GM18907 (cell line): Measurements from ENCODE around the gene SUDS3.
"Not testable (repeated sequence)": the region's sequence is repeated elsewhere in the genome, so short reads cannot be mapped to it uniquely, and the experiment has no call there.

Source experiments
- ATAC-seq: cut with Tn5 transposase; IDR thresholded peaks from one replicate; pipeline ENCODE4 v1.9.1; 2021; ENCODE audit warnings: mild to moderate bottlenecking, moderate library complexity; ENCODE audit not compliant: unreplicated experiment

SUDS3 gene, protein sequence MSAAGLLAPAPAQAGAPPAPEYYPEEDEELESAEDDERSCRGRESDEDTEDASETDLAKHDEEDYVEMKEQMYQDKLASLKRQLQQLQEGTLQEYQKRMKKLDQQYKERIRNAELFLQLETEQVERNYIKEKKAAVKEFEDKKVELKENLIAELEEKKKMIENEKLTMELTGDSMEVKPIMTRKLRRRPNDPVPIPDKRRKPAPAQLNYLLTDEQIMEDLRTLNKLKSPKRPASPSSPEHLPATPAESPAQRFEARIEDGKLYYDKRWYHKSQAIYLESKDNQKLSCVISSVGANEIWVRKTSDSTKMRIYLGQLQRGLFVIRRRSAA

GRCh38 chr12:118376089-118377020 is at the start of gene SUDS3:
TSS of gene SUDS3 (plus strand) at chr12:118376555. CDS start at chr12:118376692, 137 bp downstream.
- ATAC-seq: no peak

GRCh38 chr12:118326991-118327390 is 49.4 kb upstream of the SUDS3 start:
- ATAC-seq: no peak

- no peak for ATAC-seq
Measured at GRCh38 chr12:118327391-118327790, 49.0 kb upstream of the SUDS3 start.

- ATAC-seq: no peak
Measured at GRCh38 chr12:118328486-118329330, 47.6 kb upstream of the SUDS3 start.

DNA sequence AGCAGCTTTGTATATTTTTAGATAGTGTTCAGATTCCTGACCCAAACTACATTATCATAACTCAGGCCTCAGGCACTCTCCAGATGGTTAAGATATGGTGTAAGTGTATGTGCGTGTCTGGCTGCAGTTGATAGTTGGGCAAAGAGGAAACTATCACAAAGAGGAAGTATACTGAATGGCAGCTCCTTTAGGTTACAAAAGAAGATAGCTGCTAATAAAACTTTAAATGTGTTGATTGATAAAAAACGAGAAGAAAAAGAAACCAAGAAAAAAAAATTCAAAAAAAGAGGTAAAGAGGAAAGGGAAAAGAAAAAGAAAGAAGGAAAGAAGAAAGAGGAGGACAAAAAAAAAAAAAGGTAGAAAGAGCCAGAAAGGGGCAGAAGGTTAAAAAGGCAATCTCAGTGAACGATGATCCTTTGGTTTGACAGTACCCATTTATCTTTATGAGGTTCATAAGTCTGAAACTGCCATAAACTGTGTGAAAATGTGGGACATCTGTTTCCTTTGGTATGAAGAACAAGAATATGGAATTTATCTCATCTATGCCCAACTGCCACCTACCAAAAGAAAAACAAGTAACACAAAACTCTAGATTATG is 45.8 kb upstream of the SUDS3 start:
- ATAC-seq: peak; percentile 76

DNA sequence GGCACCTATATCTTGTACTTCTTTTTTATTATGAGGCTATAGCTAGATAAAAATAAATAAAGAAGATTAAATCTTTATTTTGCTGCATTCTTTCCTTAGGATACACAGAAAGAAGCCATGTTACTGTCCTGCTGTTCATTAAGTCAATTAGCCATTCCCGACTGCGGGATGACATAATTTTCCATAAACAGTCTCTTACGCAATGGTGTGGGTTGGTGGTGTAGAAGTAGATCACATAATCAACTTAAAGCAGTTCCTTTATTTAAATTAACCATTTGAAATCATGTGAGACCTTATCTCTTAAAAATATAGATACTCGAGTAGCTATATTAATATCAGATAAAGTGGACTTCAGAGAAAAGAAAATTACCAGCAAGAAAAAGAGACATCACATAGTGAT is 43.8 kb upstream of the SUDS3 start:
- no peak for ATAC-seq

- ATAC-seq: no peak
Measured at GRCh38 chr12:118334241-118334640, 42.1 kb upstream of the SUDS3 start.

GRCh38 chr12:118334939-118335567 is 41.3 kb upstream of the SUDS3 start:
- no peak for ATAC-seq

DNA sequence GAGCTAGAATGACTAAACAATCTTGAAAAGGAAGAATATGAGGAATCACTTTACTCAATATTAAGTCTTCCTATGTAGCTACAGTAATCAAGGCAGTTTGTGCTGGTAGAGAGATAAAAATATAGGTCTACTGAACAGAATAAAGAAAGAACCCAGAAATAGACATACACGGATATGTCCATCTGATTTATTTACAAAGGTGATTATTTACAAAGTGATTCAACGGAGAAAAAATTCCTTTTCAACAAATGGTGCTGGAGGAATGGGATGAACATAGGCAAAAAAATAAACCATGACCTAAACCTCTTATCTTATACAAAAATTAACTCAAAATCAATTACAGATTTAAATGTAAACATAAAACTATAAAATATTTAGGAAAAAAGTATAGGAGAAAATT is 40.2 kb upstream of the SUDS3 start:
- ATAC-seq: no peak

- no peak for ATAC-seq
Measured at GRCh38 chr12:118337194-118337838, 39.0 kb upstream of the SUDS3 start.

DNA sequence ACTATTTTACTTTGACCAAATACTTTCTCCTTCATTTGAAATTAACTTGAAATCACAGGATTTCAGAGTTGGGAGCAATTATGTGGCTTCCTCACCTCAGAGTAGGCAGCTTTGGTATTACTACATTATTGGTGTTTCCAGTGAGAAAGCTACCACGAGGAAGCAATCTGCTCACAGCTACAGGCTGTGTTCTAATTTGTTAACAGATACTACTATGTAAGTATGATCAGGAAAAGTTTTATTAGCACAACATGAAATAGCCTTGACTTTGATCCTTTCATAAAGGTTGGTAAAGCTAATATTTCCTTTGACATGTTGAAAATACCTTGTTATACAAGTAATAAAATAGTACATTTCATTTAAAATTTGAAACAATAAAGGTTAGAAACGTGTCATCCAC is 34.3 kb upstream of the SUDS3 start:
- no peak for ATAC-seq

GRCh38 chr12:118344829-118345228 is 31.5 kb upstream of the SUDS3 start:
- ATAC-seq: no peak

DNA sequence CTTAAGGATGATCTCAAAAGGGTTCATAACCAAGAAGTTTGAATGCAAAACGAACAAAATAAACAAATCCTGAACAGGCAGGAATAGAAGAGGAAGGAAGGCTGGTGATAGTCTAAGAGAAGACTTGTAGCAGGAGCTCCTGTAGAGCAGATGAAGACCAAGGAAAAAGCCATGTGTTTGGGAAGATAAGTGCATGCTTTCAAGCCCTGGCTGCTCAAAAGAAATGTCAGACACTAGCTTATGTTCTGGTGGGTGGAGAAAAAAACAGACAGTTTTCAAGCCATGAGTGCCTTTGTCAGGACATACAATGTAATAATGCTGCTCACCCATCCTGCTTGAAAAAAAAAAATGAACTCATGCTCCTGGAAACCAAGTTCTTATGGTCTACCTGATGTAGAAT is 31.0 kb upstream of the SUDS3 start:
- ATAC-seq: no peak

DNA sequence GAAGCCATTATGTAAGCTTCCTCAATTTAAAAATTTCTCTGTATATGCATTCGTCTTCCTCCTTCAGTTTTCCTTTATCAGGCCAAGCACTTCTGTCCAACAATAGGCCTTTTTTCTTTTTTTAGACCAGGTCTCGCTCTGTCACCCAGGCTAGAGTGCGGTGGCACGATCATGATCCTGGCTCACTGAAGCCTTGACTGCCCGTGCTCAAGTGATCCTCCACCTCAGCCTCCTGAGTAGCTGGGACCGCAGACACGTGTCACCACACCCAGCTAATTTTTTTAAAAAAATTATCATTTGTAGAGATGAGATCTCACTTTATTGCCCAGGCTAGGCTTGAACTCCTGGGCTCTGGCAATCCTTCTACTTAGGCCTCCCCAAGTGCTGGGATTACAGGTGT is 29.5 kb upstream of the SUDS3 start:
- peak; percentile 71 for ATAC-seq

GRCh38 chr12:118347916-118348315 is 28.4 kb upstream of the SUDS3 start:
- no peak for ATAC-seq

DNA sequence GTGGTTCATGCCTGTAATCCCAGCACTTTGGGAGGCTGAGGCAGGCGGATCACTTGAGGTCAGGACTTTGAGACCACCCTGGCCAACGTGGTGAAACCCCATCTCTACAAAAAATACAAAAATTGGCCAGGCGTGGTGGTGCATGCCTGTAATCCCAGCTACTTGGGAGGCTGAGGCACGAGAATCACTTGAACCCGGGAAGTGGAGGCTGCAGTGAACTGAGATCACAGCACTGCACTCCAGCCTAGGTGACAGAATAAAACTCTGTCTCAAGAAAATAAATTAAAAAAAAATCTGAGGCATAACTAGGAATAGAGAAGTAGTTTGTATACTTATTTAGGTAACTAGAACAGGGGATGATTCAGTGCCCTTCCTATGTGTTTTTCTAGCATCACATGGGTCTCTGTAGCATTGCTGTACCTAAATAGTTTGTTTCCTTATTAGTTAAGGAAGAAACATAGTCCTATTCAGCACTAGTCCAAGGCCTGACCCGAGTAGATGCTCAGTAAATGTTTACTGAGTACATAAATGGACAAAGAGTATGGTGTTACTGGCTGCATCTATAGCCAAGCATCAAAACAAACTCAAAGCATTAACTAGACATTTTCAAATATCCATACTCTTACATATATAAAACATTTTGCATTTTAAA is 25.3 kb upstream of the SUDS3 start:
- ATAC-seq: no peak

DNA sequence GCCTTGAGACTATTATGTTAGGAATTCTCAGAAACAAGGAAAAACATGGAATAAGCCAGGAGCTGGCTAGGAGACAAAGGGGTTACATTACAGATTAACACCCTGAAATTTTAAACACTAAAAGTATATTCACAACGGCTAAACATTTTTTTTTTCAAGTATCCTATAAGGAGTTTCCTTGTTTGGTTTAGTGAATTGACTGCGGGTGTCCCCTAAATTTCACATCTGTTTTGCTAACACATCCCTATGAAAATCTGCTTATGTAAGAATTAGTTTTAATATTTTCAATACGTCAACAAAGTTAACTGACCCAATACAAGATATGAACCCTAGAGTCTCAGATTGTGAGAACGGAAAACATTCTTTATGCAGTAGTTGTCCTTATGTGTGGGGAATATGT is 22.6 kb upstream of the SUDS3 start:
- ATAC-seq: no peak

DNA sequence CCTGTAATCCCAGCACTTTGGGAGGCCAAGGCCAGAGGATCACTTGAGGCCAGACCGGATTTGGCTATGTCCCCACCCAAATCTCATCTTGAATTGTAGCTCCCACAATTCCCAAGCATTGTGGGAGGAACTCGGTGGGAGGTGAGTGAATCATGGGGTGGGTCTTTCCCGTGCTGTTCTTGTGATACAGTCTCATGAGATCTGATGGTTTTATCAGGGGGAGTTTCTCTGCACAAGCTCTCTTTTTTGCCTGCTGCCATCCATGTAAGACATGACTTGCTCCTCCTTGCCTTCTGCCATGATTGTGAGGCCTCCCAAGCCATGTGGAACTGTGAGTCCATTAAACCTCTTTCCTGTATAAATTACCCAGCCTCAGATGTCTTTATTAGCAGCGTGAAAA is 21.9 kb upstream of the SUDS3 start:
- not testable (repeated sequence) for ATAC-seq

GRCh38 chr12:118354903-118355302 is 21.5 kb upstream of the SUDS3 start:
- ATAC-seq: no peak
